Peyer's patch (tissue), 4 donors: ENCODE measurements around the gene HSPBP1. TPM values are rescaled to one million over a fixed set of nuclear protein-coding genes. Genes with fewer than 3 reads are reported as not detected.

Experiments
- DNase-seq, 3 donors: peaks; one replicate each; pipeline ENCODE4 v3.0.0-alpha.2; 2017 to 2019
- H3K27ac ChIP-seq, 4 donors: fragments of 200-600 bp; sonication (generic); one replicate each; pipeline ENCODE4 v1.5.1; 2016 to 2019
- H3K27me3 ChIP-seq, 2 donors: fragments of 200-600 bp; sonication (generic); one replicate each; pipeline ENCODE4 v1.5.1; 2019
- H3K36me3 ChIP-seq, 3 donors: fragments of 200-600 bp; sonication (generic); one replicate each; pipeline ENCODE4 v1.5.1; 2016 to 2019
- H3K4me1 ChIP-seq, 4 donors: fragments of 200-600 bp; sonication (generic); one replicate each; pipeline ENCODE4 v1.5.1; 2016 to 2019
- H3K4me3 ChIP-seq, 4 donors: fragments of 200-600 bp; sonication (generic); 1 replicate in 3 of 4; 2 replicates in 1 of 4; pipeline ENCODE4 v1.5.1; 2016 to 2019; ENCODE audit warnings: mild to moderate bottlenecking in 1 of 4
- H3K9me3 ChIP-seq, 4 donors: fragments of 200-600 bp; sonication (generic); one replicate each; pipeline ENCODE4 v1.5.1; 2016 to 2019; ENCODE audit warnings: mild to moderate bottlenecking in 1 of 4
- CTCF ChIP-seq, 6 experiments: fragments of 450-650 bp in 4 of 6; fragments of 200-600 bp in 2 of 6; sonication (generic) in 1 of 6; IDR thresholded peaks; one replicate each; pipeline ENCODE4 v1.5.1; 2017 to 2019; ENCODE audit warnings: antibody characterized with exemption in 6 of 6, mild to moderate bottlenecking in 3 of 6, moderate library complexity in 1 of 6
- POLR2A ChIP-seq, 2 donors: fragments of 450-650 bp; IDR thresholded peaks; one replicate each; pipeline ENCODE4 v1.5.1; 2017; ENCODE audit warnings: antibody characterized with exemption in 2 of 2, mild to moderate bottlenecking in 2 of 2, moderate library complexity in 2 of 2
- small RNA-seq, 2 donors: library from RNA; depleted of rRNA; stranded (forward); fragments of <200 nt; gene quantifications; one replicate each; pipeline ENCODE3, GENCODE V24; 2016
- total RNA-seq, 4 donors: library from RNA; depleted of rRNA; stranded (reverse); fragments of >200 nt; gene quantifications; one replicate each; pipeline ENCODE4 v1.1.0, GENCODE V29; 2016

Gene HSPBP1
- total RNA-seq, 4 donors from 2014 or later = 14.4 to 38.0 (median 25.6) TPM

- Histone ChIP-seq H3K27me3 (no peaks in the 10 kb centered on the region), H3K27ac (no peak overlapping the region), H3K4me1 (peaks cover 0 to 8% (median 1%) of the 10 kb centered on the region in 4 donors), H3K36me3 (peaks cover 0 to 26% (median 0%) of the 10 kb centered on the region in 3 donors), H3K9me3 (no peaks in the 10 kb centered on the region), H3K4me3 (no peak overlapping the region)
- TF ChIP-seq POLR2A (IDR thresholded peaks at IDR 0.05) = no peak
- no peak for TF ChIP-seq CTCF (IDR thresholded peaks at IDR 0.05)
- no peak for DNase-seq
Measured at GRCh38 chr19:55223291-55224037, 56.4 kb downstream of the HSPBP1 start.

- no peak overlapping the region for H3K27ac ChIP-seq
- no peak for DNase-seq
- H3K36me3 ChIP-seq = no peaks in the 10 kb centered on the region
- no peaks in the 10 kb centered on the region for H3K27me3 ChIP-seq
- H3K9me3 ChIP-seq = no peaks in the 10 kb centered on the region
- TF ChIP-seq CTCF (IDR thresholded peaks at IDR 0.05) = no peak
- TF ChIP-seq POLR2A (IDR thresholded peaks at IDR 0.05) = no peak
- peaks cover 0 to 13% (median 1%) of the 10 kb centered on the region in 4 donors for H3K4me1 ChIP-seq
- no peak overlapping the region for H3K4me3 ChIP-seq
Measured at GRCh38 chr19:55220525-55220924, 59.4 kb downstream of the HSPBP1 start.

DNA sequence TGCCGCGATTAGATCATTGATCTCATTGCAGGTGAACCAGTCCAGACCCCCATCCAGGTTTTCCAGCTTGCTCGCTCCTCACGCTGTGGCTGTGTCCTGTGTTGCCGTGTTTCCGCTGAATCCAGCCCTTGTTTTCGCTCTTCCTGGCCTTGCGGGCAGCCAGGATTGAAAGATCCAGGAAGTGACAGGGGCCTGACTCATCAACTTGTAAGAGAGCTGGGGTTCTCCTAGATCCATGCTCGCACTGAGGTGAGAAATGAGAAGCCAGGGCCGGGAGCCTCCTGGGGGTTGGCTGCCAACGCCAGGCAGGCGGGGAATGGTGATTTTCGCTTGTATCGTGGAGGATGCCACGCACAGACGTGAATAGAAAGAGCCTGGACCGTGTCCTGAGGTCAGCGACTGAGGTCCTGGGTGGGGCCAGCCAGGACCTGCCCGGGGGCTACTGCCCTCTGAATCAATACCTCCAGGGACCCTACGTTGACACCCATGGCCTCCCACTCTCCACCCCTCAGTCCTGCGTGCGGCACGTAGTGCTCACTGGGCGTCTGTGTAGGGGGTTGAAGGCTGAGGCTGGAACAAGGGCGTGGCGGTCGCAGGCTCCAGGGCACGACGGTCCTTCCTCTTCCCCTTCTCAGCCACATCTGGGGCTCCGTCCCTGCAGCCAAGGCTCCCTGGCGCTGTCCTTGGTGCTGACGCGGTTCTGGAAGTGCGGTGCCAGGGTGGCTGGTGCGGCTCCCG lies 63.3 kb downstream of the HSPBP1 start:
- TF ChIP-seq CTCF (IDR thresholded peaks at IDR 0.05) = peak in 2 of 6 experiments; percentile 3 to 21
- peak; percentile 28 to 68 for TF ChIP-seq POLR2A (IDR thresholded peaks at IDR 0.05)
- H3K4me3 ChIP-seq = peak overlapping the region in 3 of 4 donors; percentile 27 to 65 (median 61)
- DNase-seq = peak; percentile 25 to 91 (median 89)
- H3K27ac ChIP-seq = peak overlapping the region in 3 of 4 donors; percentile 68 to 91 (median 89)
- peaks cover 0 to 13% (median 1%) of the 10 kb centered on the region in 4 donors for H3K4me1 ChIP-seq
- H3K27me3 ChIP-seq = no peaks in the 10 kb centered on the region
- H3K36me3 ChIP-seq = no peaks in the 10 kb centered on the region
- peaks cover 0 to 9% (median 4%) of the 10 kb centered on the region in 4 donors for H3K9me3 ChIP-seq

DNA sequence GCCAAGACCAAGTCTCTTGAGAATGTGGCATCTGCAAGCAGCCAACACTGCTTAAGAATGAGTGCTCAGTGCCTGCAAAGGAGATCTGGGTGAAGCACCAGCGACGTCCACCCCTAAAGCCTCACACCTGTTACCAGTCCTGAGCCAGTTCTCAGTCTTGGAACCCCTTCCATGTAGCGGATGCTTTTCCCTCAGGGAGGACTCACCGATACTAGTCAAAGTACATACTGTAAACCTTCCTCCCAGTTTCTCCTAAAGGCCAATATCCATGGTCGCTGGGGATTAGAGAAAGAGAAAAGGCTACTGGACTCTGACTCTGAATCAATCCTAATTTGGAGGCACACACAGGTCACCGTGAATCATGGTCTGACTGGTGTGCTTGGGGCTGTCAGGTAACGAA lies 66.4 kb downstream of the HSPBP1 start:
- Histone ChIP-seq H3K4me1 (peaks cover 0 to 23% (median 1%) of the 10 kb centered on the region in 4 donors), H3K36me3 (no peaks in the 10 kb centered on the region), H3K9me3 (peaks cover 0 to 9% (median 4%) of the 10 kb centered on the region in 4 donors), H3K4me3 (no peak overlapping the region), H3K27me3 (no peaks in the 10 kb centered on the region), H3K27ac (no peak overlapping the region)
- TF ChIP-seq POLR2A (IDR thresholded peaks at IDR 0.05) (no peak), CTCF (IDR thresholded peaks at IDR 0.05) (no peak)
- no peak for DNase-seq

DNA sequence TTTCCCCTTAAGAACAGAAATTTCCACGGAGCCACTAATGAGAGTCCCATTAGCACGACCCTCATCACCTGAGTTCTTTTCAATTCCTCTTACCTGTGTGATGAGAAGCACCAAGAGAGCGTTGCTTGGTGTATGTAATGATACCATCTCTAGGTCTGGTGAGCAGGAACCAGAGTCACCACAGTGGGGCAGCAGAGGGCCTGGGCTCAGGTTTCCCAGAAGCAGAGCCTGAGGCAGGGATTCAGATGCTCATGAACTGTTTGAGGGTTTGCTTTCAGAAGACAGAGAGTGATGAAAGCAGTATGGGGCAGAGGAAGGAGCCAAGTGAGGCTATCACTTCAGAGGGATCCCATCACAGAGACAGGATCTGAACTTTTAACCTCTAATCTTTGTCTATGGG lies 67.5 kb downstream of the HSPBP1 start:
- H3K27ac ChIP-seq = no peak overlapping the region
- H3K4me3 ChIP-seq = no peak overlapping the region
- H3K27me3 ChIP-seq = no peaks in the 10 kb centered on the region
- H3K36me3 ChIP-seq = no peaks in the 10 kb centered on the region
- peak in 2 of 3 donors; percentile 69 to 80 for DNase-seq
- TF ChIP-seq POLR2A (IDR thresholded peaks at IDR 0.05) = no peak
- peak in 4 of 6 experiments; percentile 32 to 66 (median 62) for TF ChIP-seq CTCF (IDR thresholded peaks at IDR 0.05)
- peaks cover 0 to 9% (median 4%) of the 10 kb centered on the region in 4 donors for H3K9me3 ChIP-seq
- H3K4me1 ChIP-seq = peaks cover 0 to 21% (median 1%) of the 10 kb centered on the region in 4 donors

Small RNA genes lying within 50 kb of the gene (small RNA-seq; reads per million reads assigned to genes)
- 0 reads per million in 2 donors for gene MIR6802
- gene MIR6803 = 0.06 to 0.88 reads per million in 2 donors
- 0 reads per million in 2 donors for gene MIR6804

Other genes with a start within 250 kb of the HSPBP1 start
- gene GP6, start 241.8 kb downstream of the HSPBP1 start, total RNA-seq = under 1 TPM in 1 of 4 donors, not detected in 3; 0.57 TPM
- 10 to 100 TPM; 21.5 to 84.2 (median 49.0) TPM for gene RDH13, start 217.0 kb downstream of the HSPBP1 start, total RNA-seq
- gene EPS8L1, start 204.2 kb downstream of the HSPBP1 start, total RNA-seq = 10 to 100 TPM in 3 of 4 donors, 1 to 10 TPM in 1; 5.0 to 43.8 (median 23.1) TPM
- 100 to 1,000 TPM; 113 to 512 (median 193) TPM for gene PPP1R12C, start 162.5 kb downstream of the HSPBP1 start, total RNA-seq
- gene TNNT1, start 130.9 kb downstream of the HSPBP1 start, total RNA-seq = not detected
- gene TNNI3, start 122.4 kb downstream of the HSPBP1 start, total RNA-seq = not detected
- under 1 TPM in 1 of 4 donors, not detected in 3; 0.40 TPM for gene DNAAF3, start 113.5 kb downstream of the HSPBP1 start, total RNA-seq
- gene SYT5, start 99.8 kb downstream of the HSPBP1 start, total RNA-seq = under 1 TPM in 2 of 4 donors, not detected in 2; 0.70 to 0.94 TPM
- gene PTPRH, start 70.6 kb downstream of the HSPBP1 start, total RNA-seq = 100 to 1,000 TPM in 3 of 4 donors, 10 to 100 TPM in 1; 26.4 to 261 (median 246) TPM
- 10 to 100 TPM in 3 of 4 donors, 1 to 10 TPM in 1; 9.1 to 39.8 (median 15.1) TPM for gene TMEM86B, start 51.3 kb downstream of the HSPBP1 start, total RNA-seq
- gene PPP6R1, start 21.1 kb downstream of the HSPBP1 start, total RNA-seq = 100 to 1,000 TPM in 2 of 4 donors, 10 to 100 TPM in 2; 71.2 to 123 (median 94.8) TPM
- gene BRSK1, start 3.9 kb upstream of the HSPBP1 start, total RNA-seq = 1 to 10 TPM in 3 of 4 donors, under 1 TPM in 1; 0.35 to 6.6 (median 3.0) TPM
- gene TMEM150B, start 45.2 kb upstream of the HSPBP1 start, total RNA-seq = 100 to 1,000 TPM in 3 of 4 donors, 10 to 100 TPM in 1; 26.4 to 235 (median 199) TPM
- 10 to 100 TPM; 14.4 to 45.6 (median 43.9) TPM for gene KMT5C, start 59.8 kb upstream of the HSPBP1 start, total RNA-seq
- not detected for gene COX6B2, start 74.6 kb upstream of the HSPBP1 start, total RNA-seq
- gene GARIN5B, start 83.2 kb upstream of the HSPBP1 start, total RNA-seq = not detected
- not detected for gene IL11, start 90.4 kb upstream of the HSPBP1 start, total RNA-seq
- gene TMEM190, start 96.7 kb upstream of the HSPBP1 start, total RNA-seq = not detected
- 10 to 100 TPM; 19.8 to 75.8 (median 61.6) TPM for gene TMEM238, start 104.2 kb upstream of the HSPBP1 start, total RNA-seq
- 100 to 1,000 TPM; 116 to 394 (median 283) TPM for gene RPL28, start 105.8 kb upstream of the HSPBP1 start, total RNA-seq
- gene UBE2S, start 127.7 kb upstream of the HSPBP1 start, total RNA-seq = 1 to 10 TPM; 5.2 to 9.1 (median 7.6) TPM
- gene SHISA7, start 163.2 kb upstream of the HSPBP1 start, total RNA-seq = not detected
- gene ISOC2, start 181.5 kb upstream of the HSPBP1 start, total RNA-seq = 100 to 1,000 TPM in 1 of 4 donors, 10 to 100 TPM in 3; 28.1 to 102 (median 60.0) TPM
- gene C19orf85, start 184.6 kb upstream of the HSPBP1 start, total RNA-seq = not detected
- 10 to 100 TPM; 10.1 to 47.0 (median 15.5) TPM for gene ZNF628, start 196.5 kb upstream of the HSPBP1 start, total RNA-seq
- 1 to 10 TPM; 1.4 to 7.4 (median 3.0) TPM for gene NAT14, start 205.1 kb upstream of the HSPBP1 start, total RNA-seq
- gene SSC5D, start 208.3 kb upstream of the HSPBP1 start, total RNA-seq = 10 to 100 TPM in 1 of 4 donors, 1 to 10 TPM in 3; 2.8 to 10.3 (median 5.0) TPM